WERI-Rb-1 (cell line): ENCODE results near the gene TXNDC17.
"Not testable (repeated sequence)": the region's sequence is repeated elsewhere in the genome, so short reads cannot be mapped to it uniquely, and the experiment has no call there.

ENCODE experiments used
- DNase-seq: peaks from one replicate; pipeline ENCODE4 v3.0.0-alpha.2; 2020
- H3K27ac ChIP-seq: fragments of 250-450 bp; sonication (Bioruptor Pico); 2 replicates; pipeline ENCODE4 v1.5.1; 2020; ENCODE audit warnings: mild to moderate bottlenecking, moderate library complexity
- H3K27me3 ChIP-seq: fragments of 250-450 bp; sonication (Bioruptor Pico); 2 replicates; pipeline ENCODE4 v1.5.1; 2021; ENCODE audit warnings: mild to moderate bottlenecking, low read depth, moderate library complexity; ENCODE audit not compliant: insufficient read depth, severe bottlenecking
- H3K36me3 ChIP-seq: fragments of 250-450 bp; sonication (Bioruptor Pico); 2 replicates; pipeline ENCODE4 v1.5.1; 2020; ENCODE audit warnings: mild to moderate bottlenecking, moderate library complexity
- H3K4me3 ChIP-seq: 2 replicates; pipeline ENCODE4 v1.5.1; 2011; ENCODE audit warnings: low read depth, mild to moderate bottlenecking, control low read depth, low read length
- H3K9me3 ChIP-seq: fragments of 250-450 bp; sonication (Bioruptor Pico); 2 replicates; pipeline ENCODE4 v1.5.1; 2021; ENCODE audit warnings: mild to moderate bottlenecking, moderate library complexity; ENCODE audit not compliant: severe bottlenecking
- TF ChIP-seq, protein P1 (sequence below): IDR thresholded peaks from 2 replicates; pipeline ENCODE4 v1.5.1; 2011; ENCODE audit warnings: low read depth, mild to moderate bottlenecking, control low read depth, inconsistent platforms, low read length

TXNDC17 gene

DNA sequence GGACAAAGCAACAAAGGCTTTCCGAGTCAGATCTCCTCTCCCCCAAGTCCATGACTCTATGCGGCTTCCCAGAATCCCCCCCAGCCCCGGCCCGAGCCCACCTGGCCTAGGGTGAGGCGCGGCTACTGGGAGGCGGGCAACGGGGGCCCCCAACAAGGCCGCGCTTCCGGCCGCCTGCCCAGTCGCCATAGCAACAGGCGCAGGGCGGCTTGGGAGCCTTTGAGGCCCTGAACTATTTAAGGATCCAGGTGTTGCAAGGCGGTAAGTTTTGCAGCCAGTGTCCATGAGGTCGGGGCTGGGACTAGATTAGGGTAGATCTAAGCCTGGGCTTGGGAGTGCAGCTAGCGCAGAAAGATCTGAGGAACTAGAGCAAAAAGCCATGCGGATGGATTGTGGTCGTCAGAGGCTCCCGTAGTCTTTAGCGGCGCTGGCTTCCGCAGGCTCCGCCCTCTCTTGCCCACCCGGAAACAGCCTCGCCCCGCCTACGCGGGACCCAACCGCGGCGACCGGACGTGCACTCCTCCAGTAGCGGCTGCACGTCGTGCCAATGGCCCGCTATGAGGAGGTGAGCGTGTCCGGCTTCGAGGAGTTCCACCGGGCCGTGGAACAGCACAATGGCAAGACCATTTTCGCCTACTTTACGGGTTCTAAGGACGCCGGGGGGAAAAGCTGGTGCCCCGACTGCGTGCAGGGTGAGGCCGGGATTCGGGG lies at the start of gene TXNDC17, which contains the start of gene KIAA0753:
TSS of gene TXNDC17 (plus strand) at position 525 of the 711 bp plus-strand sequence. CDS start at position 548, 23 bp downstream.
TSS of gene KIAA0753 (minus strand) at position 176 of the 711 bp plus-strand sequence. CDS start 5,608 bp downstream, outside the sequence.
- H3K27me3 ChIP-seq, result no peaks in the 10 kb centered on the region
- TF ChIP-seq, protein P1, sequence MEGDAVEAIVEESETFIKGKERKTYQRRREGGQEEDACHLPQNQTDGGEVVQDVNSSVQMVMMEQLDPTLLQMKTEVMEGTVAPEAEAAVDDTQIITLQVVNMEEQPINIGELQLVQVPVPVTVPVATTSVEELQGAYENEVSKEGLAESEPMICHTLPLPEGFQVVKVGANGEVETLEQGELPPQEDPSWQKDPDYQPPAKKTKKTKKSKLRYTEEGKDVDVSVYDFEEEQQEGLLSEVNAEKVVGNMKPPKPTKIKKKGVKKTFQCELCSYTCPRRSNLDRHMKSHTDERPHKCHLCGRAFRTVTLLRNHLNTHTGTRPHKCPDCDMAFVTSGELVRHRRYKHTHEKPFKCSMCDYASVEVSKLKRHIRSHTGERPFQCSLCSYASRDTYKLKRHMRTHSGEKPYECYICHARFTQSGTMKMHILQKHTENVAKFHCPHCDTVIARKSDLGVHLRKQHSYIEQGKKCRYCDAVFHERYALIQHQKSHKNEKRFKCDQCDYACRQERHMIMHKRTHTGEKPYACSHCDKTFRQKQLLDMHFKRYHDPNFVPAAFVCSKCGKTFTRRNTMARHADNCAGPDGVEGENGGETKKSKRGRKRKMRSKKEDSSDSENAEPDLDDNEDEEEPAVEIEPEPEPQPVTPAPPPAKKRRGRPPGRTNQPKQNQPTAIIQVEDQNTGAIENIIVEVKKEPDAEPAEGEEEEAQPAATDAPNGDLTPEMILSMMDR, result no peak
- H3K4me3 ChIP-seq, result peak within 1 kb of the TSS; percentile 83
- peak; percentile 94 for DNase-seq
- H3K27ac ChIP-seq, result peak within 1 kb of the TSS; percentile 99
- peaks cover 45% of the 10 kb centered on the region for H3K36me3 ChIP-seq
- peaks cover 2% of the 10 kb centered on the region for H3K9me3 ChIP-seq

DNA sequence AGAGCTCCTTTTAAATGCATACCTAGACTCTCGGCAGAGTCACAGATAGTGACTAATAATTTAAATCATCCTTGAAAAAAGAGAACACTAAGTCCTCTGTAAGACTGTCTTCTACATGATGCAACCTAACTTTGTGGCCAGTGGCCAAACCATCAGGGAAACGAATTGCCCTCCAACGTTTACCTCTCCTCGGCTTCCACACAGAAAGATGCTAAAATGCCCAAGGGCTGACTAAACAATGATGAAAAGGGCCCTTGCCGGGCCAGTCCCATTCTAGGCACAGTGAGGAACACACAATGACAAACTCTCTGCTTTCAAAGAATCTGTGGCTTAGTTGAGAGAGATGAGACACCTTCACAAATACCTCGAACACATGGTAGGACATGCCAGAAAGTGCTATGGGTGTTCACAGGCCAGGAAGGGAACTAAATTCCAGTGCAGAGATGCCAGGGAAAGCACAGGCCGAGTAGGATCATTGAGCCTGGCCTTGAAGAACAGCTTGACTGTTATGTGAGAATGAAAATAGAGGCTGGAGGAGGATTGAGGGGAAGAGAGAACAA lies 49.2 kb upstream of the TXNDC17 start:
- DNase-seq, result no peak
- TF ChIP-seq, protein P1, result no peak
- no peaks in the 10 kb centered on the region for H3K27me3 ChIP-seq
- no peak overlapping the region for H3K27ac ChIP-seq
- peaks cover 81% of the 10 kb centered on the region for H3K36me3 ChIP-seq
- no peak overlapping the region for H3K4me3 ChIP-seq
- no peaks in the 10 kb centered on the region for H3K9me3 ChIP-seq

DNA sequence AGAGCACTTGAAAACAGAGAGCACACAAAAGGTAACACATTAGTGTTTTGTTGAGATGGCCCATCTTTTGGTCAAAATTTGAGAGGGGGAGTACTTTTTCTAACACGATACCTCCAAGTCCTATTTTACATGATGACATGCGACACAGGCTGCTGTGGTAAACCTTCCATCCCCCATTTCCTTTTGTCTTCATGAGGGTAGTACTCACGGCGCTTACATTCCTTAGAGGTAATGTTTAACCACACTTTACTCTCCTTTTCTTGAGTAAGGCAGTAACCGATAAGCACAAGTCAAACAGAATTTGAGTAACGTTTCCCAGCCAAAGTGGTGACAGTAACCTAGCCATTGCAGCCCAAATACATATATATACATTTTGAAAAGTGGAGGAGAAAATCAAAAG lies 48.7 kb upstream of the TXNDC17 start:
- Histone ChIP-seq H3K36me3 (peaks cover 81% of the 10 kb centered on the region), H3K27me3 (no peaks in the 10 kb centered on the region), H3K9me3 (no peaks in the 10 kb centered on the region), H3K4me3 (no peak overlapping the region), H3K27ac (no peak overlapping the region)
- no peak for DNase-seq
- TF ChIP-seq, protein P1, result no peak

DNA sequence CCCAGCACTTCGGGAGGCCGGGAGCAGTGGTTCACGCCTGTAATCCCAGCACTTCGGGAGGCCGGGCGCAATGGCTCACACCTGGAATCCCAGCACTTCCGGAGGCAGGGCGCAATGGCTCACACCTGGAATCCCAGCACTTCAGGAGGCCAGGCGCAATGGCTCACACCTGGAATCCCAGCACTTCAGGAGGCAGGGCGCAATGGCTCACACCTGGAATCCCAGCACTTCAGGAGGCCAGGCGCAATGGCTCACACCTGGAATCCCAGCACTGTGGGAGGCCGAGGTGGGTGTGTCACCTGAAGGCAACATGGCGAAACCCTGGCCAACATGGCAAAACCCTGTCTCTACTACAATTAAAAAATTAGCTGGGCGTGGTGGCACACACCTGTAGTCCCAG lies 47.5 kb upstream of the TXNDC17 start:
- not testable (repeated sequence) for H3K9me3 ChIP-seq, H3K27ac ChIP-seq, DNase-seq, H3K27me3 ChIP-seq, H3K4me3 ChIP-seq
- H3K36me3 ChIP-seq, result peaks cover 76% of the 10 kb centered on the region

DNA sequence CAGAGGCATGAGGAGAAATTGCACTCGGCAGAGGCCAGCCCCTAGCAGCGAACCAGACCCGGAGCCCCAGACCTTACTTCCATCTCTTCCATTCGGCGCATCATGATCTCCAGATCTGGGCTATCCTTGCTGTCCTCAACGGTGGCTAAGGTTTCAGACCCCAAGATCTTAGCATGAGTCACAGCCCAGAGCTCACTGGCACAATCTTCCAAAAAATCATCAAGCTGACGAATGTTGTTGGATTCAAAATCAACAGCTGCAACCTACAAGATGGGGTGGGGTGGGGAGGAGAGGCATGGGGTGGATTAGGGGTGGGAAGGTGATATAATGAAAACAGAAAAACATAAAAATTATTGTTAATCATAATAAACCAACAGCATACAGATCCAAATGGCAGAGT lies 44.8 kb upstream of the TXNDC17 start:
- no peak for DNase-seq
- no peak overlapping the region for H3K27ac ChIP-seq
- TF ChIP-seq, protein P1, result no peak
- no peaks in the 10 kb centered on the region for H3K27me3 ChIP-seq
- no peak overlapping the region for H3K4me3 ChIP-seq
- H3K36me3 ChIP-seq, result peaks cover 78% of the 10 kb centered on the region
- no peaks in the 10 kb centered on the region for H3K9me3 ChIP-seq

DNA sequence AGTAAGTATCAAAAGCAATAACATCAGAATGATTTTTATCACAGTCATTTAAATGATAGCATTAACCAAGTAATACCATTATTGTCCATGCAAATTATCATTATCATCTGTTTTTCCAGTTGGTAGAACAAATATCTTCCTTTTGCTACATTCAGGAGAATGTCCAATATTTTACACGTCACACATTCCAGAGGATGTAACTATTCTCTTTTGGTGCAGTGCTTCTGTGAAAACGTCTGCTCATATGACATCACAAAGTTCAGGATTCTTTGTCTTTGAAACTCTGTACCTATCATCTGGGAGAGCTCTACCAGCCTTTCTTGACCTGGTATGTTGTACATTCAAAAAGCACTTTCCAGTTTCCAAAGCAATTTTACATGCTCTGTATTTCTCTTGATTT lies 44.3 kb upstream of the TXNDC17 start:
- Histone ChIP-seq H3K27me3 (no peaks in the 10 kb centered on the region), H3K4me3 (no peak overlapping the region), H3K27ac (no peak overlapping the region), H3K9me3 (no peaks in the 10 kb centered on the region), H3K36me3 (peaks cover 77% of the 10 kb centered on the region)
- no peak for DNase-seq
- TF ChIP-seq, protein P1, result no peak
